ENCODE measurements around the gene ABTB2. TPM values are rescaled to one million over a fixed set of nuclear protein-coding genes. Genes with fewer than 3 reads are reported as not detected.
"Not testable (repeated sequence)": the region's sequence is repeated elsewhere in the genome, so short reads cannot be mapped to it uniquely, and the experiment has no call there.

ABTB2 gene
- 1 to 10 TPM; 7.7 to 9.0 (median 8.6) TPM for total RNA-seq

DNA sequence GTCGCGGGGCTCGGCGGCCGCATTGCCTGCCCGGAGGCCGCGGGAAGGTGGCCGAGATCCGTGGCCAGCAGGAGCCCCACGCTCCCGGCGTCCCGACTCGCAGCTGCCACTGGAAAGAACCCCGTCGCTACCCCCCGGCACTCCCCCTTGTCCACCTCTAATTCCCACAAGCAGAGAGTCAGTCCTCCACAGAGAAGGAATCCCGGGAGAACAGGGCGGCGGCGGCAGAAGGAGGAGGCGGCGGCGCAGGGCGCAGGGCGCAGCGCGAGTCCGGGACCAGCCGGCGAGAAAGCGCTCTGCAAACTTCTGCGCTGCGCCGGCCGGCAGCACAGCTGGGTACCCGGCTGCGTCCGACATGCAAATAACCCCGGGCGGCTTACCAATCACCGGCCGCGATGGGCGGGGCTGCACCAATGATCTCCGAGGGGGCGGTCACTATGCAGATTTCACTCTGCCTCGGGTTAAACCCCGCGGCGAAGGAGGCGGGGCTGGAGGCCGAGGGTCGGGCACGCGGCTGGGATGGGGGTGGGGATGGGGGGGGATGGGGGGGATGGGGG is at the start of gene ABTB2:
ABTB2 (minus strand) TSS at position 310 of the 557 bp plus-strand sequence.
- peak; percentile 90 to 91 for ATAC-seq
- peaks cover 42% of the 10 kb centered on the region for H3K27me3 Mint-ChIP-seq (ENCODE audit: low read depth)
- H3K4me1 Mint-ChIP-seq (ENCODE audit: low read depth) = peaks cover 23% of the 10 kb centered on the region
- no peaks in the 10 kb centered on the region for H3K9me3 Mint-ChIP-seq
- H3K4me3 Mint-ChIP-seq = peak within 1 kb of the TSS; percentile 87
- H3K36me3 Mint-ChIP-seq (ENCODE audit: insufficient read depth) = no peaks in the 10 kb centered on the region
- DNase-seq = peak; percentile 96

DNA sequence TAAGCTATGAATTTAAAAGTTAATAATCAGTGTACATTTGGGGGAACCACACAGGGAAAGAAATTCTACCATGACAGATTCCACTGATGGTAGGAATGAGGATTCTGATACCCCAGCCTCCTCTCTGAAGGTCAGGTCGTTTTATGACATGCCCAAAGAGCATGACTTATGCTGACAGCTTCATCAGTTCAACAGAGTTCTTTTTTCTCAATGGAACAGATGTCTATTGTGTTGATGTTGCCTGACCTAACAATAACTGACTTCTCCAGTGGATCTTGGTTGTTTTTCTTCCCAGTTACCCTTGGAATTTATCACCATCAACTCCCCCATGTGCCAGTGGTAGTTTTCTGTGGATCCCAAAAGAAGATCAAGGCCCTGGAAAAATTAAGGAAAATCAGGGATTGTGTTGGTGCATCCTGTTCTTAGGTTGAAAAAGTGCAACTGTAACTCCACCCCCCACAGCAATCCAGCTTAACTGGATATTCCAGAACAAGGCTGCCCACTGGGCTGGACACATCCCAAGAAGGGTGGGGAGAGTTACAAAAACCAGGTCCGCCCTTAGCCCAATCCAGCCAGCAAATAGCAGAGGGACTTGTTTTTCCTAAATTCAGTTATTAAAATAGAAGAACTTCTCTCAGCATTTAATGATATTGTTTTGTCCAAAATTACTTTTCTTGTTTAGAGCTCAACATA is 49.5 kb upstream of the ABTB2 start:
- ATAC-seq (no peak), DNase-seq (no peak)
- H3K36me3 Mint-ChIP-seq (ENCODE audit: insufficient read depth) = no peaks in the 10 kb centered on the region
- peaks cover 22% of the 10 kb centered on the region for H3K27me3 Mint-ChIP-seq (ENCODE audit: low read depth)
- no peak overlapping the region for H3K4me3 Mint-ChIP-seq
- H3K4me1 Mint-ChIP-seq (ENCODE audit: low read depth) = peaks cover 14% of the 10 kb centered on the region
- no peaks in the 10 kb centered on the region for H3K9me3 Mint-ChIP-seq

DNA sequence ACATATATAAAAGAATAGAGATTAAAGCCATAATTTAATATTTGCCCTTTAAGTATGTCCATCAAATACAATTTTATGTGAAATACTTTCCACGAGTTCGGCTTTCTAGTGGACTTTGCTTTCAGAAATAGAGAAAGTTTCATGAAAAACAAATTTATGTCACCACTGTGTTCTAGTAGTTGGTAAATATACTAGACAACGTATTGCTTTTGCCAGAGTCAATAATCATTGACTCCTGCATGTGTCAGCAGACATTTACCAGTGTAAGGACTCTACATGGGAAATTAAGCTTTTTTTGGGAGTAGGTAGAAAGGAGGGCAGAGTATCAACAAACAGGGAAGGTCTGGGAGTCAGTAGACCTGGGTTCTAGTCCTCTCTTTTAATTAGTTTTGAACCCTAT is 48.6 kb upstream of the ABTB2 start:
- Mint-ChIP-seq H3K36me3 (ENCODE audit: insufficient read depth) (no peaks in the 10 kb centered on the region), H3K9me3 (no peaks in the 10 kb centered on the region), H3K4me3 (no peak overlapping the region), H3K4me1 (ENCODE audit: low read depth) (peaks cover 14% of the 10 kb centered on the region), H3K27me3 (ENCODE audit: low read depth) (peaks cover 22% of the 10 kb centered on the region)
- DNase-seq = no peak
- ATAC-seq = no peak

DNA sequence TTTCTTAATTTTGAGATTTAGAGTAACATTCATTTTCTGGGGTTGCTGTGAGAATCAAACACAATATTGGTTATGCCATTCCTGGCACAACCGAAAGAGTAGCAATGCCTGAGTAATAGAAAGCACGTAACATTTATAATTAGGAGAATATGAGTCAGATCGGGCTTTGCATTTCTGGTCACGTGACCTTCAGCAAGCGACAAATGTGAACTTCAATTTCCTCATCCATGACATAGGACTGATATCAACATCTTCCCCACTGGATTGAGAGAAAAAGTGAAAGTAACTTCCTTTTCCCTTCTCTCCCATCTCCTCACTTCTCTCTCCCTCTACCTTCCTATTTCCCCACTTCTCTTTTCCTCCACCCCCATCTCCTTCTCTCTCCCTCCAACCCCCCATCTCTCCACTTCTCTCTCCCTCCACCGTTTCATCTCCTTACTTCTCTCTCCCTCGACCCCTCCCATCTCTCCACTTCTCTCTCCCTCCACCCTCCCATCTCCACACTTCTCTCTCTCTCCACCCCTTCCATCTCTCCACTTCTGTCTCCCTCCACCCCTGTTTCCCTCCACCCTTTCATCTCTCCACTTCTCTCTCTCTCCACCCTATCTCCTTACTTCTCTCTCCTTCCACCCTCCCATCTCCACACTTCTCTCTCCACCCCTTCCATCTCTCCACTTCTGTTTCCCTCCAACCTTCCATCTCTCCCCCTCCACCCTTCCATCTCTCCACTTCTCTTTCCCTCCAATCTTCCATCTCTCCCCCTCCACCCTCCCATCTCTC is 47.5 kb upstream of the ABTB2 start:
- Mint-ChIP-seq H3K36me3 (ENCODE audit: insufficient read depth) (no peaks in the 10 kb centered on the region), H3K9me3 (no peaks in the 10 kb centered on the region), H3K27me3 (ENCODE audit: low read depth) (peaks cover 22% of the 10 kb centered on the region), H3K4me3 (peak overlapping the region; percentile 20), H3K4me1 (ENCODE audit: low read depth) (peaks cover 14% of the 10 kb centered on the region)
- ATAC-seq = peak; percentile 79 to 89
- DNase-seq = no peak

DNA sequence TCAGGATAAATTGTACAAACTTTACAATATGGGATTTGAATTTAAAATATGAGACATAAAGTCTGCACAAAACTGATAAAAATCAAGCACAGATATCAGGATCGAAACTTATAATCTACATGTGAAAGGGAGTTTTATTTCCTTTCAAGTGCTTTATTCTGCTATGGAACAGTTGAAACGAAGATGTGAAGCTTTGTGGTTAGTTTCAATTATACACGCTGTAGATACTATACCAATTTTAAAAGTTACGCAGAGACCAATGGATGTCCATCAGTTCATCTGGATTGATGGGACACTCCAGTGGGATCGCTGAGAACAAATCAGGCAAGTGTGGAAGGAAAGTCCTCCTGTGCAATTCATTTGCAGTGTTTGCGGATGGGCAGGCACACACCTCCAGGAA is 46.5 kb upstream of the ABTB2 start:
- ATAC-seq = peak in 1 of 2 donors; percentile 23
- H3K4me3 Mint-ChIP-seq = no peak overlapping the region
- H3K27me3 Mint-ChIP-seq (ENCODE audit: low read depth) = peaks cover 21% of the 10 kb centered on the region
- no peaks in the 10 kb centered on the region for H3K36me3 Mint-ChIP-seq (ENCODE audit: insufficient read depth)
- H3K4me1 Mint-ChIP-seq (ENCODE audit: low read depth) = peaks cover 14% of the 10 kb centered on the region
- no peak for DNase-seq
- no peaks in the 10 kb centered on the region for H3K9me3 Mint-ChIP-seq

DNA sequence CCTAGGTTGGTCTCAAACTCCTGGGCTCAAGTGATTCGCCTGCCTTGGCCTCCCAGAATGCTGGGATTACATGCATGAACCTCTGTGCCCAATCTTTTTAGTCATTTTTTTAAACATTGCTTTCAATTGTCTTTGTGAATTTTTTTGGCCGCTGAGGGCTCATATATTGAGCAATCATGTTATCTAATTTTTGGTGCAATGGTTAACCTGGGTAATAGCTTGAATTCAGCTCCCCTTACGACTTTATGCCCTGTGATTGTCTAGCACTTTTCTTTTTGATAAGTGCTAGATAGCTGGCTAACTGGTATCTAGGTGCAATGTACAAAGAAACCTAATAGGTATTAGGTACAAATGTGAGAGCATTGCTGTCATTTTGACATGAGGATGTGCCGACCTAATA is 45.6 kb upstream of the ABTB2 start:
- Mint-ChIP-seq H3K36me3 (ENCODE audit: insufficient read depth) (no peaks in the 10 kb centered on the region), H3K4me1 (ENCODE audit: low read depth) (peaks cover 14% of the 10 kb centered on the region), H3K9me3 (no peaks in the 10 kb centered on the region), H3K27me3 (ENCODE audit: low read depth) (peaks cover 14% of the 10 kb centered on the region), H3K4me3 (no peak overlapping the region)
- DNase-seq (no peak), ATAC-seq (no peak)

DNA sequence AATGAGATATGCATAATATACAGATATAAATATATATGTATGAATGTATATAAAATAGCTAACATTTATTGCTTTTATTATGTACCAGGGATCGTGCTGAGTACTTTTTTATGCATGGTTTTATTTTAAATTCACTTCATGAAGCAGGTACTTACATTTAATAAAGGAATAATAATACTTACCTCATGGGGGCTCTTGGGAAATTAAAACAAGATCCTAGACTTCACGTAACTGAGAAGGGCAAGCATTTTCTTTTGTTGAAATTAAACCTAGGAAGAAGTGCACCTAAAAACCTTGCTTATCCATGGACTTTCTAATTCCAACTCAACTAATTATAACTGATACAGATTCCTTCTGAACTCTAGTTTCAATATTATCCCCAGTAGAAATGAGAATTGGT is 40.0 kb upstream of the ABTB2 start:
- Mint-ChIP-seq H3K36me3 (ENCODE audit: insufficient read depth) (no peaks in the 10 kb centered on the region), H3K9me3 (peaks cover 15% of the 10 kb centered on the region), H3K4me3 (no peak overlapping the region), H3K27me3 (ENCODE audit: low read depth) (peaks cover 15% of the 10 kb centered on the region), H3K4me1 (ENCODE audit: low read depth) (no peaks in the 10 kb centered on the region)
- ATAC-seq = no peak
- DNase-seq = no peak

DNA sequence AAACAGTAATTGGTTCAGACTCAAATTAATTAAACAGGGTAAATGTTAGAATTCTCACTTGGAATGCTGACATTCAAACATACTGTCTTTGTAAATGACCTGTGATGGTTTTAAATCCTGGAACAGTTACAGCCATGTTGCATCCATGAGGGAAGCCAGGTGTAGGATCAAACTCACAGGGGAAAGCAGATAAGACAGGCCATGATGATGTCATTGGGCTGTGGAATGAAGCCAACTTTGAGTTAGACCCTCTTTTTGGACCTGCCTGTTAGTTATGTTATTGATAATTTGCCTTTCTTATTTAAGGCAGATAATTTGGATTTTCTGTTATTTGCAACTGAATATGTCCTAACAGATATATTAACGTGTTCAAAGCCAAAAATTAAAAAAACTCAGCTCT is 39.3 kb upstream of the ABTB2 start:
- no peak overlapping the region for H3K4me3 Mint-ChIP-seq
- H3K9me3 Mint-ChIP-seq = peaks cover 18% of the 10 kb centered on the region
- DNase-seq (no peak), ATAC-seq (no peak)
- no peaks in the 10 kb centered on the region for H3K36me3 Mint-ChIP-seq (ENCODE audit: insufficient read depth)
- no peaks in the 10 kb centered on the region for H3K4me1 Mint-ChIP-seq (ENCODE audit: low read depth)
- H3K27me3 Mint-ChIP-seq (ENCODE audit: low read depth) = peaks cover 14% of the 10 kb centered on the region

DNA sequence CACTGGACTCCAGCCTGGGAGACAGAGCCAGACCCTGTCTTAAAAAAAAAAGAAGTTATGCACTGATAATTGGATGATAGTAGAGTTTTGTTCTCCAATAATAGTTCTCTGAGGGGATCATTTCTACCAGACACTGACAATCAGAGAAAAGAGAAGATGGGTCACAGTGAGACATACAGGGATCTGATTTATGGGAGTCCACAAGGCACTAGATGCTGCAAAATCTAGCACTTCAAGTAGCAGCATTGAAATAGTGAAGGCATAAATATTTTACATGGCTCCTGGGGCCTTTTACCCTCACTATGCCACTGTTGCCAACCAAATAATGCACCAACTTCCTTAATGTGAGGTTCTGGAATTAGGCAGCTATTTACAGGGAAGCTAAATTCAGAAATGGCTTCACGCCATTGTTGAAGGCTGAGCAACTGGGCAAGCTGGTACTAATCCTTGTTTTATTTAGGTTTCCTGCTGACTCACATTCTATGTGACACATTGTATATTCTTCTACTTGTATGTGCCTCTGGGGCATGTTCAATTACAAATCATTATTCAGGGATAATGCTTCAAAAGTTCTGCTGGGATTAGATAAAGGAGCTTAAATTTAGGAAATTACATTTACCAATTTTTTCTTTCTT is 38.2 kb upstream of the ABTB2 start:
- ATAC-seq = no peak
- peaks cover 19% of the 10 kb centered on the region for H3K27me3 Mint-ChIP-seq (ENCODE audit: low read depth)

DNA sequence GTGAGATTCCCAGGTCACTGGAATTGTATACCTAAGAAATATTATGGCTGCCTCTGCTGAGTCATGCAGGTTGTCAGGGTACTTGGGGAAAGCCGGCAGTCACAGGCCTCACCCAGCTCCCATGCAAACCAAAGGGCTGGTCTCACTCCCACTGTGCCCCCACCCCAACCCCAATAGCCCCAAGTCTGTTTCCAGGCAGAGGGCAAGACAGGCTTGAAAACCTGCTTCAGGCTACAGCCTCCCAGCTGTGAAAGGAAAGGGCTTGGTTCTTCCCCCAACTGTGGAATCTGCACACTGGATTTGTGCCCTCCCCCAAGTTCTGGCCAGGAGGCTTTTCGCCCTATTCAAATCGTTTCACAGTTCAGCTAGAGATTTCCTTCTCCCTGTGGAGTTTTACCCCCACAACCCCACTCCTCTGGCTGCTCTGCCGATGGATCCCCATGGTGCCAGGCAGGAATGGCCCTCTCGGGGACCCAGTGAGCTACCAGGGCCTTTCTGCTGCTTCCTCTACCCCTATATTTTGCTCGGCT is 37.0 kb upstream of the ABTB2 start:
- ATAC-seq (no peak), DNase-seq (no peak)
- Mint-ChIP-seq H3K27me3 (ENCODE audit: low read depth) (peaks cover 24% of the 10 kb centered on the region), H3K9me3 (peaks cover 18% of the 10 kb centered on the region), H3K4me1 (ENCODE audit: low read depth) (no peaks in the 10 kb centered on the region), H3K4me3 (no peak overlapping the region), H3K36me3 (ENCODE audit: insufficient read depth) (no peaks in the 10 kb centered on the region)

More for the DNA sequence above, 38.2 kb upstream of the ABTB2 start:
- Mint-ChIP-seq H3K9me3 (peaks cover 18% of the 10 kb centered on the region), H3K4me1 (ENCODE audit: low read depth) (no peaks in the 10 kb centered on the region), H3K4me3 (peak overlapping the region; percentile 6), H3K36me3 (ENCODE audit: insufficient read depth) (no peaks in the 10 kb centered on the region)
- DNase-seq = no peak

DNA sequence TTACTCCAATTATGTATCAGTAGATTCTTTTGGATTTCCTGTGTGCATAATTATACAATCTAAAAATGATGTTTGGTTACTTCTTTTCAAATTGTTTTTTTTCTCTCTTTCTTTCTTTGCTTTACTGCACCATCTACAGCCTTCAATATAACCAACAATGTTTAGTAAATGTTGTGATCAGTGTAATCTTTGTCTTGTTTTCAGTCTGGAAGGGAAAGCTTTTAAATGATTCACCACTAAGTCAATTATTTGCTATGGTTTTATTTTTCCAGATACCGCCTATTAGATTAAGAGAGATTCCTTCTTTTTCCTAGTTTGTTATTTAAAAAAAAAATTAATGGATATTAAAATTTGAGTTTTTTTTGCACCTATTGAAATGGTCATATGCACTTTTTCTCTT is 29.8 kb upstream of the ABTB2 start:
- Mint-ChIP-seq H3K36me3 (ENCODE audit: insufficient read depth) (no peaks in the 10 kb centered on the region), H3K9me3 (peaks cover 2% of the 10 kb centered on the region), H3K4me3 (no peak overlapping the region), H3K4me1 (ENCODE audit: low read depth) (no peaks in the 10 kb centered on the region), H3K27me3 (ENCODE audit: low read depth) (peaks cover 13% of the 10 kb centered on the region)
- DNase-seq (no peak), ATAC-seq (no peak)

DNA sequence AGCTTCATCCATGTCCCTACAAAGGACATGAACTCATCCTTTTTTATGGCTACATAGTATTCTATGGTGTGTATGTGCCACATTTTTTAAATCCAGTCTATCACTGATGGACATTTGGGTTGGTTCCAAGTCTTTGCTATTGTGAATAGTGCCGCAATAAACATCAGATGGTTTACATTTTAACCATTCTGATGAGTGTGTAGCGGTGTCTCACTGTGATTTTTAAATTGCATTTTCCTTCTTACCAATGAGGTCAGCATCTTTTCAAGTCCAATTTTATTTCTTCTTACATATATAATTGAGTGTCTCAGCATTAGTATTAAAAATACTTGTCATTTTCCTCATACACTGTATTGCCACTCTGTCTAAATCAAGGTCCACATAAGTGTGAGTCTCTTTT is 28.5 kb upstream of the ABTB2 start:
- DNase-seq; H3K4me1 Mint-ChIP-seq (ENCODE audit: low read depth); ATAC-seq; H3K27me3 Mint-ChIP-seq (ENCODE audit: low read depth); H3K9me3 Mint-ChIP-seq; H3K4me3 Mint-ChIP-seq; H3K36me3 Mint-ChIP-seq (ENCODE audit: insufficient read depth): not testable (repeated sequence)

DNA sequence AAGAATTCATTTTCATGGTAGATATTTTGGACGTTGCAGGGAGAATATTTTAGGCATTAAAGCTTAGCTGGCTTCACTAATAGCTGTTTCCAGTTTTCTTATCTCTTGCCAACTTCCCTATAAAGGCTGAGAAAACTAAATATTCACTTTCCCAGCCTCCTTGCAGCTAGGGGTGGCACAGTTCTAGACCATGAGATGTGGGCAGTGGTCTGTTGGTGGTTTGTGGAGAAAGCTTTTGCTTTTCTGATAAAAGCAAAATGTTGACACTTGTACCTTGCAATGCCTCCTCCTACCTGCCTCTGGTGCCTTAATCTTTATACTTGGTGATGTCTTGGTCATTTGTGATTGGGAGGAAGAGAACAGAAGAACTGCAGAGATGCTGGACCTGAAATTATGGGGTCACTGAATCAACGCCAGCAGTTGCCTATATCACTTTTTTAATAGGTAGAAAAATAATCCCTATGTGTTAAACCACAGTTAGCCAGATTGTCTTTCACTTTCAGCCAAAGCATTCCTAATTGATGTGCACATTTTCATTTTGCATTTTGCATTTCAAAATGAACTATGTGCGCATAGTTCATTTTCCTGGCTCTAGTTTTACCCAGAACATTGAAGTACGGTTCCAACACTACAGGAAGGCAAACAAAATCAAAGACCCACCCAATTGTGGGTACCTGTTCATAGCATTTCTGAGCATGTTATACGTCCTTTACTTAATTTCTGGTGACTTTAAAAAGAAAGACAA is 24.9 kb upstream of the ABTB2 start:
- ATAC-seq = no peak
- peaks cover 5% of the 10 kb centered on the region for H3K4me1 Mint-ChIP-seq (ENCODE audit: low read depth)
- no peaks in the 10 kb centered on the region for H3K36me3 Mint-ChIP-seq (ENCODE audit: insufficient read depth)
- H3K9me3 Mint-ChIP-seq = peaks cover 6% of the 10 kb centered on the region
- no peak overlapping the region for H3K4me3 Mint-ChIP-seq
- no peak for DNase-seq
- H3K27me3 Mint-ChIP-seq (ENCODE audit: low read depth) = peaks cover 6% of the 10 kb centered on the region

DNA sequence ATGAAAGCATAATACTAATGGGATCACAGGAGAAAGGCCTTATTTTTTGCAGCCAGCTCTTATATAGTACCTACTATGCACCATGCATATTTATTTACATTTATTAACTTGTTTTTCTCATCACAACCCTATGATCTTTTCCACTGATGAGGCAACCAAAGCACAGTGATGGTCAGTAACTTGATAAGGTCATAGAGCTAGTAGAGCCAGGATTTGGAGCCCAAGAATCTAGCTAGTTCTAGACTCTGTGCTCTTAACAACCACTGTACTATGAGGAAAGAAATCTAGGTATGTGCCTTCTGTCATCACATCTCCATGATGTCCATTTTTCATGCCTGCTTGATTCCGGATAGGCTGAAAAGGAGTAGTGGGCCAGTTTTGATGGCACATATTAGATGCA is 24.0 kb upstream of the ABTB2 start:
- H3K4me1 Mint-ChIP-seq (ENCODE audit: low read depth) = peaks cover 5% of the 10 kb centered on the region
- no peak for ATAC-seq
- peaks cover 7% of the 10 kb centered on the region for H3K27me3 Mint-ChIP-seq (ENCODE audit: low read depth)
- no peak overlapping the region for H3K4me3 Mint-ChIP-seq
- peaks cover 3% of the 10 kb centered on the region for H3K36me3 Mint-ChIP-seq (ENCODE audit: insufficient read depth)
- DNase-seq = no peak
- H3K9me3 Mint-ChIP-seq = peaks cover 12% of the 10 kb centered on the region

All from activated T-cell treated with anti-CD3 and anti-CD28 coated beads, Interleukin-2, amount 50 U/mL, for 4 hours (primary cell).